Measurements from ENCODE around the gene CAMKMT. TPM values are rescaled to one million over a fixed set of nuclear protein-coding genes. Genes with fewer than 3 reads are reported as not detected.

CAMKMT gene
- total RNA-seq, 6 experiments from 2014 or later, result 5.1 to 8.6 (median 7.0) TPM

GRCh38 chr2:44789971-44790721, 428.4 kb downstream of the CAMKMT start:
- no peak overlapping the region for H3K27ac Mint-ChIP-seq
- H3K9me3 Mint-ChIP-seq, result no peaks in the 10 kb centered on the region; the same call in 1 of the 2 replicates
- no peak for TF ChIP-seq CTCF (IDR thresholded peaks at IDR 0.05)
- H3K4me1 Mint-ChIP-seq (ENCODE audit: low read depth), result no peaks in the 10 kb centered on the region
- H3K27me3 Mint-ChIP-seq (ENCODE audit: insufficient read depth), result peaks cover 16% of the 10 kb centered on the region; the same call in 1 of the 2 replicates
- no peaks in the 10 kb centered on the region for H3K36me3 Mint-ChIP-seq (ENCODE audit: low read depth)
- DNase-seq, result no peak
- no peak overlapping the region for H3K4me3 Mint-ChIP-seq

- Mint-ChIP-seq H3K27ac (no peak overlapping the region), H3K36me3 (ENCODE audit: low read depth) (no peaks in the 10 kb centered on the region), H3K9me3 (no peaks in the 10 kb centered on the region), H3K27me3 (ENCODE audit: insufficient read depth) (peaks cover 16% of the 10 kb centered on the region), H3K4me3 (no peak overlapping the region), H3K4me1 (ENCODE audit: low read depth) (no peaks in the 10 kb centered on the region)
- DNase-seq, result peak; percentile 8
- TF ChIP-seq CTCF (IDR thresholded peaks at IDR 0.05), result no peak
Observed at GRCh38 chr2:44793322-44793870, 431.6 kb downstream of the CAMKMT start.

- H3K4me3 Mint-ChIP-seq, result no peak overlapping the region
- no peak for DNase-seq
- no peaks in the 10 kb centered on the region for H3K4me1 Mint-ChIP-seq (ENCODE audit: low read depth)
- no peaks in the 10 kb centered on the region for H3K36me3 Mint-ChIP-seq (ENCODE audit: low read depth)
- no peaks in the 10 kb centered on the region for H3K9me3 Mint-ChIP-seq
- no peak overlapping the region for H3K27ac Mint-ChIP-seq
- no peak for TF ChIP-seq CTCF (IDR thresholded peaks at IDR 0.05)
- peaks cover 35% of the 10 kb centered on the region for H3K27me3 Mint-ChIP-seq (ENCODE audit: insufficient read depth)
Observed at GRCh38 chr2:44796771-44797170, 435.0 kb downstream of the CAMKMT start.

GRCh38 chr2:44798139-44798659, 436.5 kb downstream of the CAMKMT start:
- no peak overlapping the region for H3K27ac Mint-ChIP-seq
- H3K27me3 Mint-ChIP-seq (ENCODE audit: insufficient read depth), result peaks cover 42% of the 10 kb centered on the region
- no peaks in the 10 kb centered on the region for H3K36me3 Mint-ChIP-seq (ENCODE audit: low read depth)
- no peaks in the 10 kb centered on the region for H3K4me1 Mint-ChIP-seq (ENCODE audit: low read depth)
- H3K9me3 Mint-ChIP-seq, result no peaks in the 10 kb centered on the region
- H3K4me3 Mint-ChIP-seq, result no peak overlapping the region
- DNase-seq, result no peak
- TF ChIP-seq CTCF (IDR thresholded peaks at IDR 0.05), result no peak

GRCh38 chr2:44799105-44799504, 437.4 kb downstream of the CAMKMT start:
- Mint-ChIP-seq H3K4me3 (no peak overlapping the region), H3K4me1 (ENCODE audit: low read depth) (no peaks in the 10 kb centered on the region), H3K9me3 (no peaks in the 10 kb centered on the region), H3K27me3 (ENCODE audit: insufficient read depth) (peaks cover 46% of the 10 kb centered on the region), H3K36me3 (ENCODE audit: low read depth) (no peaks in the 10 kb centered on the region), H3K27ac (no peak overlapping the region)
- no peak for DNase-seq
- no peak for TF ChIP-seq CTCF (IDR thresholded peaks at IDR 0.05)
